Activated CD4-positive, alpha-beta T cell treated with anti-CD3 and anti-CD28 coated beads, Interleukin-2, amount 50 U/mL, for 1 hour (primary cell): ENCODE measurements around the gene RNFT2.
"Not testable (repeated sequence)": the region's sequence is repeated elsewhere in the genome, so short reads cannot be mapped to it uniquely, and the experiment has no call there.

Experiments used
- DNase-seq: peaks from one replicate; pipeline ENCODE4 v3.0.0-alpha.2; 2020

Gene RNFT2

DNA sequence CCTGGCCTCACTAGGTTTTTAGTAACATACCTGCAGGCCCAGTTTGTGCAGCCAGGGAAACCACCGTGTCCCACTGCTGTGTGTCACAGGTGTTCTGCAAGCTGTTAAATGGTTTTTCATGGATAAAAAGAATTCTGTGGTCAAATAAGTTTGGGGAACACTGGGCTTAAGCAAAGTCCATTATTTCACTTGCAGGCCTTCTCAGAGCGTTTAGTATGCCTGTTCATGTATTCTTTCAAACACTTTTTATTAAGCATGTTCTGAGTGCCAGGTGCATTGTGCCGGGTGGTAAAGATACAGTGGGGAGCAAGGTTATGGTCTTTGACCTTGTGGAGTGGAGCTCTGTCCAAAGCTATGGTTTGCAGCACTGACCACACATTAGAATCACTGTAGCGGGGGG is 7.4 kb downstream of the RNFT2 start:
- no peak for DNase-seq

DNA sequence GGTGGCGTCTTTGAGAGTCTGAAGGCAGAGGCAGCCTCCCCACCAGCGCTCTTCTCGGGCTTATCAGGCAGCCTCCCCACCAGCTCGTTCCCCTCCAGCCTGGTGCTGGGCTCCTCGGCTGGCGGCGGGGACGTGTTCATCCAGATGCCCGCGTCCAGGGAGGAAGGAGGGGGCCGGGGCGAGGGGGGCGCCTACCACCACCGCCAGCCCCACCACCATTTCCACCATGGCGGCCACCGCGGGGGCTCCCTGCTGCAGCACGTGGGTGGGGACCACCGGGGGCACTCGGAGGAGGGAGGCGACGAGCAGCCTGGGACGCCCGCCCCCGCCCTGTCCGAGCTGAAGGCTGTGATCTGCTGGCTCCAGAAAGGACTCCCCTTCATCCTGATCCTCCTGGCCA is 11.8 kb downstream of the RNFT2 start:
- DNase-seq: no peak

DNA sequence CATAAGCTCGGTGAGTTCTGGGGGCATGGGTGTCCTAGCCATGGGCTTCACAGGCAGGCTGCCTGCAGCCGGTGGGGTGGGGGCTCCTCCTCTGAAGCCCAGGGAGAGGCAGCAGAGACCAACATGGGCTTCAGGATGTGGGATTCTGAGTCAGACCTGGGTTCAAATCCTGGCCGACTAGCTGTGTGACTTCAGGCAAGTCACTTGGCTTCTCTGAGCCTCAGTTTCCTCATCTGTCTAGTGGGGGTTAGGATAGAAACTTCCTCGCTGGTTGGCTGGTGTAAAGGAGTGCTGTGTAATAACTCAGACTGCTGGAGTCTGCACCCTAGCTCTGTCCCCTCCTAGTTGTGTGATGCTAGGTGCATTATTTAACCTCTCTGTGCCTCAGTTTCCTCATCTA is 12.2 kb downstream of the RNFT2 start:
- no peak for DNase-seq

DNA sequence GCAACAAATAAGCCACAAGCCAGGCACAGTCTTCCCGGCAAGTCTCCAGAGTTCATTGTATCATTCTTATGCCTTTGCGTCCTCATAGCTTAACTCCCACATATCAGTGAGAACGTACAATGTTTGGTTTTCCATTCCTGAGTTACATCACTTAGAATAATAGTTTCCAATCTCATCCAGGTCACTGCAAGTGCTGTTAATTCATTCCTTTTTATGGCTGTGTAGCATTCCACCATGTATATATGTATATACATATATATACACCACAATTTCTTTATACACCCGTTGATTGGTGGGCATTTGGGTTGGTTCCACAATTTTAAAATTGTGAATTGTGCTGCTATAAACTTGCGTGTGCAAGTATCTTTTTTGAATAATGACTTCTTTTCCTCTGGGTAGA is 16.0 kb downstream of the RNFT2 start:
- DNase-seq: not testable (repeated sequence)

DNA sequence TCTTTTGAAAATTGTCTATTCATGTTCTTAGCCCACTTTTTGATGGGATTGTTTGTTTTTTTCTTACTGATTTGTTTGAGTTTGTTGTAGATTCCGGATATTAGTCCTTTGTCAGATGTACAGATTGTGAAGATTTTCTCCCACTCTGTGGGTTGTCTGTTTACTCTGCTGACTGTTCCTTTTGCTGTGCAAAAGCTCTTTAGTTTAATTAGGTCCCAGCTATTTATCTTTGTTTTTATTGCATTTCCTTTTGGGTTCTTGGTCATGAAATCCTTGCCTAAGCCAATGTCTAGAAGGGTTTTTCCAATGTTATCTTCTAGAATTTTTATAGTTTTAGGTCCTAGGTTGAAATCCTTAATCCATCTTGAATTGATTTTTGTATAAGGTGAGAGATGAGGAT is 16.7 kb downstream of the RNFT2 start:
- not testable (repeated sequence) for DNase-seq

DNA sequence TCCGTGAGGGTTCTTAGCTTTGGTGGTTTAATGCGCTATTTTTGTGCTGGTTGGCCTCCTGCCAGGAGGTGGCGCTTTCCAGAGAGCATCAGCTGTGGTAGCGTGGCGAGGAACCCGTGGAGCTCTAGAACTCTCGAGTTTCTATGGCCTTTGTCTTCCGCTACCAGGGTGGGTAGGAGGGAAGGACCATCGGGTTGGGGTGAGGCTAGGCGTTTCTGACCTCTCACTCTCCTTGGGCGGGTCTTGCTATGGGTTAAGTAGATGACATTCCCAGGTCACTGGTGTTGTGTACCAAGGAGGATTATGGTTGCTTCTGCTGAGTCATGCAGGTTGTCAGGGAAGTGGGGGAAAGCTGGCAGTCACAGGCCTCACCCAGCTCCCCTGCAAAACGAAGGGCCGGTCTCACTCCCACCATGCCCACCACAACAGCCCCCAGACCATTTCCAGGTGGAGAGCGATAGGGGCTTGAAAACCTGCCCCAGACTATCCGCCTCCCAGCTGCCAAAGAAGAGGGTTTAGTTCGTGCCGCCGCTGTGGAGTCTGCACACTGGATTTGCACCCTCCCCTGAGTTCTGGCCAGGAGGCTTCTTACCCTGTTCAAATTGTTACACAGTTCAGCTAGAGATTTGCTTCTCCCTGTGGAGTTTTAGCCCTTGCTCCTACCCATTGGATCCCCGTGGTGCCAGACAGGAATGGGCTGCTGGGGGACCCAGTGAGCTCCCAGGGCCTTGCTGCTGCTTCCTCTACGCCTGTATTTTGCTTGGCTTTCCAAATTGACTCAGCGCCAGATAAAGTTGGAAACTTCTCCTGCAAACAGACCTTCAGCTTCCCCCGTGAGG is 21.9 kb downstream of the RNFT2 start:
- peak; percentile 22 for DNase-seq

DNA sequence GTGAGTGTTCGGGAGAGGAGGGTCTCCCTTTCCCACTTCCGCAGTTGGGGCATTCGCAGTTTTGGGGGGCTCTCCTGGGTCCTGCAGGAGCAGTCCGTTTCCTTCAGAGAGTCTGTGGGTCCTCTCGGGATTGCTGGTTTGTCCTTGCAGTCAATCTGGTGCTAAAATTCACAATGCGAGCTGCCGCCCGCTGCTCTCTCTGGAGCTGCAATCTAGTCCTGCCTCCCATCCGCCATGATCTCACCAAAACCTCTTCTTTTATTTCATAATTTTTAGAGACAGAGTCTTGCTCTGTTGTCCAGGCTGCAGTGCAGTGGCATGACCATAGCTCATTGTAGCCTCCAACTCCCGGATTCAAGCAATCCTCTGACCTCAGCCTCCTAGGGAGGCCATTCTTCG is 22.5 kb downstream of the RNFT2 start:
- no peak for DNase-seq

DNA sequence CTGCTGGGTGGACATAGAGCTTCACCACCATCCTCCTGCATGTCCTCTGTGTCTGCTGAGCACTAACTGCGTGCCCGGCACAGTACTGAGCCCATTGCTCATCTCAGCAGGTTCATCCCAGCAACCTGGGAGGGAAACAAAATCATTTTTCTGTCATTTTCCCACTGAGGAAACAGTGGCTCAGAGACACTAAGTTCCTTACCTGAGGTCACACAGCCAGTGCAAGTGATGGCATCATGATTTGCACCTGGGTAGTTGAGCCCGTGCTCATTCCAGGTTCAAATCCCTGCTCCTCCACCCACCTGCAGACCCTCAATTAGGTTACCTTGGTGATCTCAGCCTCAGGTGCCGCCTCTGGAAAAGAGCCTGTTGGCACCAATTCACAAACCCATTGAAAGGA is 23.4 kb downstream of the RNFT2 start:
- DNase-seq: no peak

DNA sequence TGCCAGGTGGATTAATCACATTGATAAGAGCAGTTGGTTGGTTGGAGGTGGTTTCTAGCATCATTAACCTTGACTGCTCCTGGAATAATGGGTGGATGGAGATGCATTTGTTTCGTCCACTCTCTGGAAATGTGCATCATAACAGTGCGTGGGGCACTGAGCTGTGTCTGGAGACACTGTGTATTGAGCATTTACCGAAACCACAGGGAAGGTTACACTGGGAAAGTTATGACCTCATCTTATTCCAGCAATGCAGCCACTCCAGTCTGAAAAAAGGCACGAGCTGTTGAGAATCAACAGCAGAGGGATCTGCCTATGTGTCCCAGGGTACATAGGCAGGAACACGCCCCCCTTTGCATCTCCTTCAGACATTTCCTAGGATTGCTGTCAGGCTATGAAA is 27.2 kb downstream of the RNFT2 start:
- DNase-seq: no peak

DNA sequence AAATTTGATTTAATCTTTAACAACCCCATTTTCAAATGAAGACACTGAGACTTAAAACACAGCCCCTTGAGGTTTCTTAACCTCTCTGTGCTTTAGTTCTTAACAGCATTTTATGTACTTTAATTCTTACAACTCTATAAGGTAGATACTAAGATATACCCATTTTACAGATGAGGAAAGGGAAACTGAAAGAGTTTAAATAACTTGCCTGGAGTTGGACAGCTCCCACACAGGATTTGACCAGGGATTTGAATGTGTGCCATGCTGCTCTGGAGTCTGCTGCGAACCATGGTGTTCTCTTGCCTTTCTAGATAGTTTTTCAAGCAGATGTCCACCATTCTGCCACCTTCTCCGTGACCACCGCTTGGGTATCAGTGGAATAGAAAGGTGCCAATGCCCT is 28.2 kb downstream of the RNFT2 start:
- no peak for DNase-seq

DNA sequence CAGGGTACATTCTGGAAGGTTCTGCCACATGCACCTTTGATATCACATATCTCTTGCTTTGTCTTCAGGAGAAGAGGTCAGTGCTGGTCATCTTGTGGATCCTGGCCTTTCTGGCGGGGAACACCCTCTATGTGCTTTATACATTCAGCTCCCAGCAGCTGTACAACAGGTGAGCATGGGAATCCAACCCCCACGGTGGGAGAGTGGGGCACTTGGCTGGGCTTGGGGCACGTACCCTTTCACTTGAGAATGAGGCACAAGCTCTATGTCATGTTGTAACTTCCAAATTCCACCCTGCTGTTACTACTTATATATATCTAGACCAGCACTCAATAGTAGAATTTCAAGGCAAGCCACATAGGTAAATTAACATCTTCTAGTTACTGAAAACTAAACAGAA is 28.6 kb downstream of the RNFT2 start:
- DNase-seq: no peak

DNA sequence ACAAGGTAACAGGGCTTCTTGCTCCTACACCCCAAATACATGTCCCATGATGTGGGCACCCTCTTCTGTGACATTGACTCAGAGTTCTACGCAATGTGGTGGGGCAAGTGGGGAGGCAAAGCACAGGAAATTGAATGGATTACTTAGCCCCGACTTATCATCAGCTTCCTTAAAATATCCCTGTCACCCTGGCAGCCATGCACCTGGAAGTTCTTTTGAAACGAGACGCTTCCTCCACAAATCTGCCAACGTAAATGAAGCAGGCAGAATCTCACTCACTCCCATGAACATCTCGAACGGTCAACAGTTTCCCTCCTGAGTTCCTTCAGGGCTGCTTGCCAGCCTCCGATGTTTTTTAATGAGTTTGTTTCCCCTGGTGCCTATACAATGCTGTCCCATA is 33.5 kb downstream of the RNFT2 start:
- no peak for DNase-seq

DNA sequence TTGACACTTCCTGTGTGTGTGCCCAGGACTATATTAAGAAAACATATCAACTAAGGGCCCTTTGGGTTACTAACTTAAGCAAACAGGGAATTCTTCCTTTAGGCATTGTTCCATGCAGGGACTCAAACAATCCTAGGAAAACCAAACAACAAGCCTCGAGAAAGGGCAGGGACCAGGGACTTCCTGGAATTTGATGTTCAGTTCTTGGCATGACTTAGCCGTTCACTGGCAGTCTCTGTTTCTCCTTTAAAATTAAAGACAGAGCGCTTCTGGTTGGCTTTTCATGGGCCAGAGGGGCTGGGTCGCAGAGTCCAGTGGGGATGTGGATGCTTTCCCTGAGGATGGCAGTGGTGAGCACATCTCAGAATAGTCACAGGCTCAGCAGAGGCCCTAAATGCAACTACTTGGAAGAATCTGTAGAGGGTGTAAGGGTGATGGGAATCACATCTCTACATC is 35.2 kb downstream of the RNFT2 start:
- no peak for DNase-seq

DNA sequence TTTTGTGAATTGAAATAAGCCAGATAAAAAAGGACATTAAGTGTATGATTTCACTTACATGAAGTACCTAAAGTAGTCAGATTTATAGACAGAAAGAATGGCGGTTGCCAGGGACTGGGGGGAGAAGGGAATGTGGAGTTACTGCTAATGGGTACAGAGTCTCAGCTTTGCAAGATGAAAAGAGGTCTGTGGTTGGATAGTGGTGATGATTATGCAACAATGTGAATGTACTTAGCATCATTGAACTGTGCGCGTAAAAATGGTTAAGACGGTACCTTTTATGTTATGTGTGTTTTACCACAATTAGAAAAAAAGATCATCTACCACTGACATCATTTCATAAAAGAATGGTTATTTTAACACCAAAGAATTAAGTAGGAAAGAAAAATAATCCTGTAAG is 35.9 kb downstream of the RNFT2 start:
- no peak for DNase-seq

DNA sequence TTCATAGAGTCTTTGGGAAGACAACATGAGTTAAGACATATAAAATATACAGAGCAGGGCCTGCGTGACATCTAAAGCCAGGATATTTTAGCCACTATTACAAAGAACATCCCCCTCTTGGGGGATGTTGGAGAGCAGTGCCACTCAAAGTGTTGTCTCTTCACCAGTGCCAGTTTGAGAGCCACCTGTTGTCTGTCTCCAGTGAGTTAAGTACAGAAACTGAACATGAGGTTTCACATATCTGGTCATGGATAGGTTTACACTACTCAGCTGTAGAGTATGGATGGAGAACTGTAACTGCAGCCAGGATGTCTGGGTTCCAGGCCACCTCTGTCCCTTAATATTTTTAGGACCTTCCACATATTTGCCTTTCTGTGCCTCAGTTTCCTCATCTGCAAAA is 39.1 kb downstream of the RNFT2 start:
- DNase-seq: no peak

DNA sequence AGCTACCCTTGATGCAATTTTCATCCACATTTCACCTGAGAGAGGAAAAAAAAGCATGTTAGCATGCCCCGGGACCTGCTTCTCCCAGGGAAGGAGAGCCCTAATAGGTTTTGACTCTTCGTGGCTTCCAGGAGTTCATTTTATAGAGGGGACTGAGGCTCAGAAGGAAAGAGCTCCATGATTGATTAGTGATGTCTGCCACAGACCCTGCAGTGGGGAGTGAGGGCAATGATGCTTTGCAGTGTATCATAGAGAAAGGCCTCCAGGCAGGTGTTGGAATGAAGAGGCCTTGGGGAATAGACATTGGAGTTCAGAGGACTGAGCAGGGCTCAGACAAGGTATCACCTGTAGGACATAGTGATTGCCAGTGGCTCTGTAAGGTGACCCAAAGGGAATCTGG is 41.5 kb downstream of the RNFT2 start:
- no peak for DNase-seq

DNA sequence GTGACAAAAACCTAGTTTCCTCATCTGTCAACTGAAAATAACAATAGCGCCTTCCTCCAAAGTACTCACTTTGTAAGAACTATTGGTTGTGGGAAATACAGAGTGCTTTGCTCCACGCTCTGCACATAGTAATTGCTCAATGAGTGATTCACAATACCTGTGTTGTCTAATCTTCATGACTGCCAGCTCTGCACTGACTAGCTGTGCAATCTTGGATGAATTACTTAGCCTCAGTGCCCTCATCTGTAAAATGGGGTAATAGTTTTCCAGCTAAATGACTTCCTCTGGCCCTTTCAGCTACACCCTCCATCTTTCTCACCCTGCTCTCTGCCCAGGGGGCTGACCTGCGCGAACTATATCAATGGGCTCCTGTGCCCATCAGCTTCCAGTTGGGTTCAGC is 42.8 kb downstream of the RNFT2 start:
- no peak for DNase-seq

DNA sequence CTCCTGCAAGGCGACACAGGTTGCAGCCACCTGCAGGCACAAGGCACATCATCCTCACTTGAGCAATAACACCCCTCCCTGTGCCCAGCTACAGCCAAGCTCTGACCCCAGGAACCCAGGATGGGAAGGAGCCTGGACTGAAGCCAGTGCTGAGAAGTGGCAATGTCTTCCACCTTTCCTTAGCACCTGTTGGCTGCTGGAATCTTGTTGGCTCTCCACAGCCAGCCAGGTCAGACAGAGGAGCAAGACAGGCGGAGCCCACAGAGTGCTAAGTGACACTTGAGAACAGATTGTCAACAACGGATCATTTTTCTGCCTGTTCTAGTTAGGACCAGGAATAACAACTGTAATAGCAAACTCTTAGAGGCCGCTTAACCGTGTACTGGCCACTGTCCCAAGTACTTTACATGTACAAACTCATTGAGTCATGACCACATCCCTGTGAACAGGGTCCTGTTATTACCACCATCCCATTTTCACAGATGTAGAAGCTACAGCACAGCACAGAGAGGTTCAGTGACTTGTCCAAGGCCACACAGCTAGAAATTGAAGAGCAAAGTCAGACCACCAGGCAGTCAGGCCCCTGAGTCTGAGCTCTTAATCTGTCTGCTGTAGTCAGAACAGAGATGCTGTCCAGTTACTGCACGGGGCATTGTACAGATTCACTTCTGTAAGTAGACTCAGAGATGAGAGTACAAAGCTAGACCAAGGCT is 45.6 kb downstream of the RNFT2 start:
- DNase-seq: no peak

DNA sequence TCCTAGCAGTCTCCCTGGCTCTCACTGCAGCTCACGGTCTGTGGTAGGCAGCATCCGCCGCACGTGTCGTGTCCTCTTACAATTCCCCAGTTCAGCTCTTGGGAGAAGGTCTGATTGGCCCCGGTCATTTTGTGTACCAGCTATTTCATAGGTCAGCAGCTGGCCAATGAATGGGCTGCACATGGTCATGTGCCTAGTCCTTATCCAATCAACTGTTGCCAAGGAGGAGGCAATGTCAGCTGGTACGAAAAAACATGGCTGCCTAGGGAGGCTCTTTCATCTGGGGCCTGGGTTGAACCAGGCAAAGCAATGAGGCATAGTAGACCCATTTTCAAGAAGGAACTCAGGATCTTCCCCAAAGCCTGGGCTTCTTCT is 46.1 kb downstream of the RNFT2 start:
- no peak for DNase-seq

DNA sequence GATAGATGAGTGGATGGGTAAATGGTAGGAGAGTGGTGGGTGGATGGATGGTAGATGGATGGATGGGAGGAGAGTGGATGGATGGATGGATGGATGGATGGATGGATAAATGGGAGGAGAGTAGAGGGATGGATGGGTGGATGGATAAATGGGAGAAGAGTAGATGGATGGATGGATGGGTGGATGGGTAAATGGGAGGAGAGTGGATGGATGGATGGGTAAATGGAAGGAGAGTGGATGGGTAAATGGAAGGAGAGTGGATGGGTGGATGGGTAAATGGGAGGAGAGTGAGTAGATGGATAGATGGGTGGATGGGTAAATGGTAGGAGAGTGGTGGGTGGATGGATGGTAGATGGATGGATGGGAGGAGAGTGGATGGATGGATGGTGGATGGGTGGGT is 51.4 kb downstream of the RNFT2 start:
- DNase-seq: not testable (repeated sequence)

DNA sequence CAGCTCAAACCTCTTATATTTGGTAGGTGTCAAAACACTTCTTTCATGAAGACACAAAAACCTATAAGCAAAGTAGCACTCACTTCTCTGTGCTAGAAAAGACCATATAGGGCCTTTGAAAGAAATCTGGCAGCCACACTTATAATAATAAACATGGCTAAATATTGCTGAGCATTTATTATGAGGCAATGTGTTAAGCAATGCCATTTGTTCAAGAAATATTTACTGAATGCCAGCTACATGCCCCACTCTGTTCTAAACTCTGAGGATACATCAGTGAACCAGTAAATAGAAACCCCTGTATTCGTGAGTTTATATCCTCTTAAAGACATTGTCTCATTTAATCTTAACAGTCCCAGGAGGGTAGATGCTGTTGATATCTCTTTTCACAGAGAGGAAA is 52.0 kb downstream of the RNFT2 start:
- DNase-seq: no peak

DNA sequence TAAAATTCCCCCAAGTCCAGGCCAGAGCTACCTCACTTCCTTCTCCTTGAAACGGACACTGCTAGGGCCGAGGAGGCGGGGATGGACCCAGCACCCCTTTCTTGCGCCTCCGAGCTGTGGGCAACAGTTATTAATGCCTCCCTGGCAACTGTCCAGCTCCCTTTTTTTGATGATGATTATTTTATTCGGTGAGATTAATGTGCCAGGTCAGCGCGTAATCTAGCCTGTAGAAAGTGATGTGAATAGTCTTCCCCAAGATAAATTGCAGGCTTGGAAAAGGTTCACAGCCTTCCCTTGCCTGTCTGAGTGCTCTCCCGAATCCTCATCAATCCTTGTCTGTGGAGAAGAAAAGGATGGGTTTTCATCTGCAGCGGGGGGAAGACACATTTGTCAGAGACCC is 54.3 kb downstream of the RNFT2 start:
- DNase-seq: no peak

DNA sequence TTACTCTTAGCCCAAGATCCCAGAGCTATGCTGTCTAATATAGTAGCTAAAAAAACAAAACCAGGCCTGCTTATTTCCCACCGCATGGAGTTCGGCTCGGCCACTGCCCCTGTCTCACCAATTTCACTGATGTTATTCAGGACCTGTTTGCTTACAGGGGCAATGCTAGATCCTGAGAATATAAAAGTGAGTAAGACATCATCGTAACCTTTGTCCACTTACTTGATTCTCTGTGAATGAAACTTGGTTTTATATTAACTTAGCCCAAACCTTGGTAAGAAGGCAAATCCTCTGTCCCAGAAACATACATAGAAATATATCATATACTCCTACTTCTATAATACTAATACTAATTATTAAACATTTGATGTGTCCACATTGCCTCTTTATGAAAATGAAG is 56.6 kb downstream of the RNFT2 start:
- no peak for DNase-seq

DNA sequence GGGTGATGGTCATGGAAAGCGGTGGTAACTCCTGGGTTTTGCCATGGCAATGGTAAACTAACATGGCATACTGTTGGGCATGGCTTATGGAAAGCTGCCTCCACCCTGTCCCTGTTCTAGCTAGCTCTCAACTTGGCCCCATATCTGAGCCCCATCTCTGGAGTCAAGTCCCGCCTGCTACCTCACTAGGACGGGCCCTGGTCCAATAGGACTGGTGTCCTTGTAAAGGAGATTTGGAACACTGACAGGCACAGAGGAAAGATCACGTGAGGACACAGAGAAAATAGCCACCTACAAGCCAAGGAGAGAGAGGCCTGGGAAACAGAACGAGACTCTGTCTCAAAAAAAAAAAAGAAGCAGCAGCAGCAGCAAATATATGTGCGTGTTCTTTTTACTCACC is 59.8 kb downstream of the RNFT2 start:
- DNase-seq: no peak

DNA sequence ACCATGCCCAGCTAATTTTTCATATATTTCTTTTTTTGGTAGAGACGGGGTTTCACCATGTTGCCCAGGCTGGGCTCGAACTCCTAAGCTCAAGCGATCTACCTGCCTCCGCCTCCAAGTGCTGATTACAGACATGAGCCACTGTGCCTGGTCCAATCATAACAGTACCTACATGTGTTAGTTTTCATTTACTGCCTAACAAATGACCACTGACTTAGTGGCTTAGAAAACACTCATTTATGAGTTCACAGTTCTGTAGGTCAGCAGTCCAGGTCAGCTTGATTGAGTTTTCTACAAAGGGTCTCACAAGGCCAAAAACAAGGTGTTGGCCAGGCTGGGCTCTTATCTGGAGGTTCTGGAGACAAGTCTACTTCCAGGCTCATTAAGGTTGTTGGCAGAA is 60.6 kb downstream of the RNFT2 start:
- DNase-seq: no peak
